Posterior cingulate gyrus (tissue), 11 donors: ENCODE measurements around the gene ZNF132.
"Not testable (repeated sequence)": the region's sequence is repeated elsewhere in the genome, so short reads cannot be mapped to it uniquely, and the experiment has no call there.

Experiments
- DNase-seq, 10 donors: peaks; one replicate each; pipeline versions ENCODE4 v3.0.0 to v3.0.0-alpha.2; 2020 to 2021; ENCODE audit warnings: mixed read lengths in 3 of 10
- intact Hi-C: fragments of 100-400 bp; cut with DNase I; formaldehyde crosslinking; loops from one replicate; pipeline ENCODE4 v1.15.1; 2023

The ZNF132 gene

DNA sequence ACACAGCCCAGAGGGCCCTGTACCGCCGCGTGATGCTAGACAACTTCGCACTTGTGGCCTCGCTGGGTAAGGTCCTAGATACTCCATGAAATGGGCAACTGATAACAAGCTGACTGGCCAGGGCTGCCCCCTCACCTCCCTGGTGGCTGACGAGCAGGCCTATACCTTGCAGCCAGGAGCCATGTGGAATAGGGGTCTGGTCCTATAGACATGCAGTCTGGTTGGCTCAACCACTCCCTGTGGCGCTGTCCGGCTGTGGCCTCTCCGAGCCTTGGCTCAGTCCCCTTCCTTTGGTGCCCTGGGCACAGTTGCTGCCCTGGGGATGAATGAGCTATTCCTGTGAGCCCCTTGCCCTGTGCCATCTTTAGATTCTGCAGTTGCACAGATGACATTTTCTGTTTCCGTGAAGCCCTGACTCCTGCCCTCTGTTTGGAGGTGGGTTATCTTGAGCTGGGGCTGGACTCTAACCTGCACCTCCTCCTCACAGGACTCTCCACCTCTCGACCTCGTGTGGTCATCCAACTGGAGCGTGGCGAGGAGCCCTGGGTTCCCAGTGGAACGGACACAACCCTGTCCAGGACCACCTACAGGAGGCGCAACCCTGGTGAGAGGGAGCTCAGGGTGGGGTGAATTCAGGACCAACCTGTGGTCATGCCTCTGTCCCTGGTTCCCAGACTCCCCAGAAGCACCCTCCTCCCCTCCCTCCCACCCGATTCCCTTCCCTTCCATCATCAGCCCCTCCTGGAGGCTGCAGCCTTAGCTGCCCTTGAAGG is 29.5 kb upstream of the ZNF132 start:
- peak in 2 of 10 donors; percentile 59 to 62 for DNase-seq
- intact Hi-C loops = no loop called here

DNA sequence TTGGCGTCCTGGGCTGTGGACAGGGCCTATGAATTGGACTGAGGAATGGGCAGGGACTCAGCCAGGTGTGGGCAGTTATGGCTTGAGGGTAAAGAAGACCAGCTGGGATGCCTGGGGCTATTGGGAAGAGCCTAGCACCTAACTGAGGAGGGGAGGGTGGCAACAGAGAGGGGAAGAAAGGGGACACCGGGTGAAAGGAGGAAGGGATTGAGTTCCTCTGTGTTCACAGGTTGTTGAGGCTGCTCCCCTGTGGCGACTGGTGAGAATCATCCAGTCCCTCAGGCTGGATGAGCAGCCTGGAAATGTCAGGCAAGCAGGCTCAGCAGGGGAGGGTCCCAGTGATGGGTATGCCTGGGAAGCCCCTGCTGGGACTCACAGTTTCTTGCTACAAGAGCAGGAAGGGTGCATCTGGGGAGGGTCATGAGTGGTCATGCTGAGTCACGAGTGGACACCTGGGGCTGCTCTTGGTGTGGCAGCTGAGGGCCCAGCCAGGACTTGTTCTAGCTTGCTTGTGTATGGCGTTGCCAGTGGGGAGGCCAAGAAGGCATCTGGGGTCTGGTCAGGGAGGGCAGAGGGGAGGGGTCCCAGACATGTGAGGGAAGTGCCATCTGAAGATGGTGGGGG is 28.4 kb upstream of the ZNF132 start:
- intact Hi-C loops = no loop called here
- DNase-seq = peak in 2 of 10 donors; percentile 59 to 77

DNA sequence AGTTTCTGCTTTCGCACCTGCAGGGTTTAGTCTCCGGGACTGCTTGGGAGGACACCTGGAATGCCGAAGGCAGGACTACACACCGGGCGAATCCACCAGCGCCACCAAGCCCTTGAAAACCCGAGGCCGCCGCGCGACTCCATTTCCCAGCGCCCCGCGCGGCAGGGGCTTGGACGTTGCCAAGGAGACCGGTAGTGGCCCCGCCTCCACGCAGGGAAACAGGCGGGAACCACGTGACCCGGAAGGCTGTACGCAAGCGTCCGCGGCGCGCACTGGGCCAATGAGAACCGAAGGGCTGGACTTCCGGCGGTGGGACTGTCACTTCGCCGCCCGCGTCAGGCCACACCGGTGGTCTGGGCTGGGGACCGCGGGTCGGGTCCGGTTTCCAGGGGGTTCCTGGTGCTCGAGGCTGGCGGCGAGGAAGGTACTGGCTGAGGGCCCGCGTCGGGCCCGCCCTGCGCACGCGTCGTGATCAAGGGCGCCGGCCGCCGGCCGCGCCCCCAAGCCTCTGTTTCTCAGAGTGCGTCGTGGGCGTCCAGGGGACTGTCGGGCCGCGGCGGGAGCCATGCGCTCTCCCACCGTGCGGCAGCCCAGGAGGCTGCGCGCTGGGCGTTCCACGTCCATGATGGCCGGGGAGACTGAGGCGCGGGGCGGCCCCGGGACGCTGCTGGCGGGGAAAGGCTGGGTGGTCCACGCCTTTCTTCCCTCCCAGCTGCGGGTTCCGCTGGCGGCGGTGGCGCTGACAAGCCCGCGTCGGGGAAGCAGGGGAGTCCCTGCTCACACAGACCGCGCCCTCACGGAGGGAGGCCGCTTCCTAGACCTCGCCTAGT is 27.0 kb upstream of the ZNF132 start, which contains the start of gene ZNF324:
TSS of gene ZNF324 (plus strand) at position 321 of the 830 bp plus-strand sequence. CDS start 2,106 bp downstream, outside the sequence.
- DNase-seq = peak; percentile 98 to 100 (median 100)
- intact Hi-C loops = loop anchor here (2.0 kb wide), 2 partner anchors 16 to 58 kb away; partner anchors contain the start of genes ZNF324B and ZNF584

- DNase-seq = peak in 2 of 10 donors; percentile 43 to 63
- intact Hi-C loops = loop anchor here (2.0 kb wide), 2 partner anchors 15 to 57 kb away; partner anchors contain the start of genes ZNF324B and ZNF584
Measured at GRCh38 chr19:58466089-58466759, 26.3 kb upstream of the ZNF132 start.

DNA sequence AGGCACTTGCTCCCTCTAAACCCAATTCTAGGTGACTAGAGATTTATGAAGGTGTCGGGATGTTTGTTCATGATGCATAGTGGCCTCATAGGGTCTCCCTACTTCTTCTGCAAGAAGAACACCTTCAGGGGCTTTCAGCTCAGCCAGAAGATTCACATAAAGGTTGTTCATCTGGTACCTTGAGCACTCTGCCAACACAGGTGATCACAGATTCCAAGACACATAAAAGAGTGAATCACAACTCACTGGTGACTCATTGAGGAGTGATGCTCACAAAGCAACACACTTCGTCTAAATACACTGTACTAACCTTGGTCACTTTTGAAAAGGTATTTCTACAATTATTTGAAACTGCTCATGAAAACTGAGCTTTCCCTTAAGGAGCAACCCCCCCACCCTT is 20.1 kb upstream of the ZNF132 start:
- DNase-seq = no peak
- intact Hi-C loops = no loop called here

DNA sequence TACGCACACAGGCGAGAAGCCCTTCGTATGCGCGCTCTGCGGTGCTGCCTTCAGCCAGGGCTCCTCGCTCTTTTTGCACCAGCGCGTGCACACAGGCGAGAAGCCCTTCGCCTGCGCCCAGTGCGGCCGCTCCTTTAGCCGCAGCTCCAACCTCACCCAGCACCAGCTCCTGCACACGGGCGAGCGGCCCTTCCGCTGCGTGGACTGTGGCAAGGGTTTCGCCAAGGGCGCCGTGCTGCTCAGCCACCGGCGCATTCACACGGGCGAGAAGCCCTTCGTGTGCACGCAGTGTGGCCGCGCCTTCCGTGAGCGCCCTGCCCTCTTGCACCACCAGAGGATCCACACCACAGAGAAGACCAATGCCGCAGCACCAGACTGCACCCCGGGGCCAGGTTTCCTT is 16.2 kb upstream of the ZNF132 start:
- DNase-seq = no peak
- intact Hi-C loops = no loop called here

DNA sequence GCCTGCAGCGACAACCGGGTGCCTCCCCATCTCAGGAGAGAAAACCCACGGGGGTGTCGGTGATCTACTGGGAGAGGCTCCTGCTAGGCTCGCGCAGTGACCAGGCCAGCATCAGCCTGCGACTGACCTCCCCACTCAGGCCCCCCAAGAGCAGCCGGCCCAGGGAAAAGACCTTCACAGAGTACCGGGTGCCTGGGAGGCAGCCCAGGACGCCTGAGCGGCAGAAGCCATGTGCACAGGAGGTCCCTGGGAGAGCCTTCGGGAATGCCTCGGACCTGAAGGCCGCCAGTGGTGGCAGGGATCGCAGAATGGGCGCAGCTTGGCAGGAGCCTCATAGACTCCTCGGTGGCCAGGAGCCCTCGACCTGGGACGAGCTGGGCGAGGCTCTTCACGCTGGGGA is 15.4 kb upstream of the ZNF132 start:
- no peak for DNase-seq
- intact Hi-C loops = no loop called here

DNA sequence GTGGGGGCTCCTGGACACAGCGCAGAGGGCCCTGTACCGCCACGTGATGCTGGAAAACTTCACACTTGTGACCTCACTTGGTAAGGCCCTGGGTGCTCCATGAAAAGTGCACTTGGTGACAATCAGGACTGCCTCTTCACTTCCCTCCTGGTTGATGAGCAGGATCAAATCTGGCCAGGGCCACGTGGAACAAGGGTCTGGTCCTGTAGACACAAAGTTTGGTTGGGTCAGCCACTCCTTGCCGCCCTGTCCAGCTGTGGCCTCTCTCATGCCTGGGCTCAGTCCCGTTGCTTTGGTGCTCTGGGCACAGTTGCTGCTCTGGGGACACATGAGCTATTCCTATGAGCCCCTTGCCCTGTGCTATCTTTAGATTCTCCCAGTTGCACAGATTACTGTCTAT is 13.8 kb upstream of the ZNF132 start:
- intact Hi-C loops = no loop called here
- DNase-seq = peak in 1 of 10 donors; percentile 71

DNA sequence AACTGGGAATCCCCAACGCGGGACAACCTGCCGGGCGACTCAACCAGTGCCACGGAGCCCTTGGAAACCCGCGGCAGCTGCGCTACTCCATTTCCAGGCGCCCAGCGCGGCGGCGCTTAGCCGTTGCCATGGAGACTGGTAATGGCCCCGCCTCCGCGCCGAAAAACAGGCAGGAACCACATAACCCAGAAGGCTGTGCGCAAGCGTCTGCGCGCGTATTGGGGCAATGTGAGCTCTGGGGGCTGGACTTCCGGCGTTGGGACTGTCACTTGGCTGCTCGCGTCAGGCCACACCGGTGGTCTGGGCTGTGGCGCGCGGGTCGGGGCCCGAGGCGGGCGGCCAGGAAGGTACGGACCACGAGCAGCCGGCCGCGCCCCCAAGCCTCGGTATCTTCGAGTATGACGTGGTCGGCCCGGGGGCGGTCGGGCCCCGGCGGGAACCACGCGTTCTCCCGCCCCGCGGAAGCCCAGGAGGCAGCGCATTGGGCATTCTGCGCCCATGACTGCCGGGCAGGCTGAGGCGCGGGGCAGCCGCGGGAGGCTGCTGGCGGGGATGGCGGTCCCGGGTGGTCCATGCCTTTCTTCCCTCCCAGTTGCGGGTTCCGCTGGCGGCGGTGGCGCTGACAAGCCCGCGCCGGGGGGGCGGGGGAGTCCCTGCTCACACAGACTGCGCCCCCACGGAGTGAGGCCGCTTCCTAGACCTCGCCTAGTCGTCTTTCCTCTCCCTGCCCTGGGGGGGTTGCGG is 11.6 kb upstream of the ZNF132 start, which contains the start of gene ZNF324B:
TSS of gene ZNF324B (plus strand) at position 265 of the 744 bp plus-strand sequence. CDS start 2,080 bp downstream, outside the sequence.
- intact Hi-C loops = loop anchor here (1.0 to 2.0 kb wide), 2 partner anchors 11 to 15 kb away; partner anchors contain the start of genes ZNF132 and ZNF324
- DNase-seq = peak; percentile 95 to 100 (median 98)

GRCh38 chr19:58450856-58451357 is 11.0 kb upstream of the ZNF132 start:
- intact Hi-C loops = loop anchor here (1.0 to 2.0 kb wide), 2 partner anchors 11 to 16 kb away; partner anchors contain the start of genes ZNF132 and ZNF324
- DNase-seq = no peak

DNA sequence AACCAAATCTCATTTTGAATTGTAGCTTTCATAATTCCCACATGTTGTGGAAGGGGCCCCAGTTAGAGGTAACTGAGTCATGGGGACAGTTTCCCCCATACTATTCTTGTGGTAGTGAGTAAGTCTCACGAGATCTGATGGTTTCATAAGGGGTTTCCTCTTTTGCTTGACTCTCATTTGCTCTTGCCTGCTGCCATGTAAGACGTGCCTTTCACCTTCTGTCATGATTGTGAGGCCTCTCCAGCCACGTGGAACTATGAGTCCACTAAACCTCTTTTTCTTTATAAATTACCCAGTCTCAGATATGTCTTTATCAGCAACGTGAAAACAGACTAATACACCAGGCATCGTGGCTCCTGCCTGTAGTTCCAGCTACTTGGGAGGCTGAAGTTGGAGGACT is 10.0 kb upstream of the ZNF132 start:
- intact Hi-C loops = loop anchor here (2.0 kb wide), 1 partner anchor 17 kb away; the partner anchor contains the start of gene ZNF324

DNA sequence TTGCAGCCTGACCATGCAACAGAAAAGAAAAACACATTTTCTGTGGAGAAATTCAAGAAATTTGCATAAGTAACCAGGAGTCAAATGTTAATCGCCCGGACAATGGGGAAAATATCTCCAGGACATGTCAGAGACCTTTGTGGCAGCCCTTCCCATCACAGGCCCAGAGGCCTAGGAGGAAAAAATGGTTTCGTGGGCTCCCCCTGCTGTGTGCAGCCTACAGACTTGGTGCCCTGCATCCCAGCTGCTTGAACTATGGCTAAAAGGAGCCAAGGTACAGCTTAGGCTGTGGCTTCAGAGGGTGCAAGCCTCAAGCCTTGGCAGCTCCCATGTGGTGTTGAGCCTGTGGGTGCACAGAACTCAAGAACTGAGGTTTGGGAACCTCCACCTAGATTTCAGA is 8.9 kb upstream of the ZNF132 start:
- DNase-seq, intact Hi-C loops: not testable (repeated sequence)

More for the DNA sequence above, 10.0 kb upstream of the ZNF132 start:
- not testable (repeated sequence) for DNase-seq

DNA sequence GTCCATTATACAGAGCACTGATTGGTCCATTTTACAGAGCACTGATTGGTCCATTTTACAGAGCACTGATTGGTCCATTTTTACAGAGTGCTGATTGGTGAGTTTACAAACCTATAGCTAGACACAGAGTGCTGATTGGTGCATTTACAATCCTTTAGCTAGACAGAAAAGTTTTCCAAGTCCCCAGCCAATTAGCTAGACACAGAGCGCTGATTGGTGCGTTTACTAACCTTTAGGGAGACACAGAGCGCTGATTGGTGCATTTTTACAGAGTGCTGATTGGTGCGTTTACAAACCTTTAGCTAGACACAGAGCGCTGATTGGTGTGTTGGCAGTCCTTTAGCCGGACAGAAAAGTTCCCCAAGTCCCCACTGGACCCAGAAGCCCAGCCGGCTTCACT is 3.0 kb upstream of the ZNF132 start:
- DNase-seq = not testable (repeated sequence)
- intact Hi-C loops = loop anchor here (5.0 kb wide), 1 partner anchor 36 kb away; the partner anchor contains the start of gene ZNF584

GRCh38 chr19:58440556-58440955 is 603 bp upstream of the ZNF132 start:
- peak in 1 of 10 donors; percentile 85 for DNase-seq
- intact Hi-C loops = loop anchor here (1.0 to 5.0 kb wide), 3 partner anchors 11 to 78 kb away; partner anchors contain the start of genes ZBTB45, ZNF324B and ZNF584

DNA sequence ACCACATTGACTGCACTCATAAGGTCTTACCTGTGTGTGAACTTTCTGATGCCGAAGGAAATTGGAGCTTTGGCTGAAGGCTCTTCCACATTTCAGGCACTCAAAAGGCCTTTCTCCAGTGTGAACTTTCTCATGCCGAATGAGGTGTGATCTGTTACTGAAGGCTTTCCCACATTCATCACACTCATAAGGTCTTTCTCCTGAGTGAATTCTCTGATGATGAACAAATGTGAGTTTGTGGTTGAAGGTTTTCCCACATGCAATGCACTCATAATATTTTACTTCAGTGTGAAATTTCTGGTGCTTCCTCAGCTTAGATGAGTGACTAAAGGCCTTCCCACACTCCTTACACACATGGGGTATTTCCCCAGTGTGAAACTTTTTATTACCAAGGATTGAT is 5.7 kb downstream of the ZNF132 start:
- intact Hi-C loops = no loop called here
- no peak for DNase-seq

- intact Hi-C loops = no loop called here
- no peak for DNase-seq
Measured at GRCh38 chr19:58429745-58430144, 10.2 kb downstream of the ZNF132 start.

DNA sequence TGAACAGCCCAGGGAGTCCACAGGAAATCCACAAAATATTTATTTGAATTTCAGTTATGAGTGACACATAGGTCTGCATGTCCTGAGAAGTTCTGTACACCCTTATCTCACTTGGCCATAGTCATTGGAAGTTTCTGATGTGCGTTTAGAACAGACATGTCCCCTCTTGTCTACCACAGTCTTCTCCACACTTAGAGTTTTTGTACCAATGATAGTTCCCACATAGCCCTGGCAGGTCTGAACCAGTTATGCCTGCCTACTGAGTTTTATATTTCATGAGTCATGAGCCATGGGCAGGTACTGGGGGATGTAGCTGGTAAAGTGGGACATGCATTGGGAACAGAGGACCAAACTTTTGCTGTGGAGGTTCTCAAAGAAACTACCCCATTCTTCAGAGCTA is 11.3 kb downstream of the ZNF132 start:
- intact Hi-C loops = no loop called here
- no peak for DNase-seq

DNA sequence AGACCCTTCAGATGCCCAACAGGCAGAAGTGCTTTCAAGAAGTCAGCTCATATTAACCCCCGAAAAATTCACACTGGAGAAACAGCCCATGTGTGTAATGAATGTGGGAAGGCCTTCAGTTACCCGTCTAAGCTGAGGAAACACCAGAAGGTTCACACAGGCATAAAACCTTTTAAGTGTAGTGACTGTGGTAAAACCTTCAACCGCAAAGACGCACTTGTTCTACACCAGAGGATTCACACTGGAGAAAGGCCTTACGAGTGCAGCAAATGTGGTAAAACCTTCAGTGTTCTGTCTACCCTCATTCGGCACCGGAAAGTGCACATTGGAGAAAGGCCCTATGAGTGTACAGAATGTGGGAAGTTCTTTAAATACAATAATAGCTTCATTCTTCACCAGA is 22.9 kb downstream of the ZNF132 start:
- no peak for DNase-seq
- intact Hi-C loops = no loop called here

- intact Hi-C loops = no loop called here
- no peak for DNase-seq
Measured at GRCh38 chr19:58416604-58417003, 23.3 kb downstream of the ZNF132 start.
